ENCODE results near the gene U2AF1L4. TPM values are rescaled to one million over a fixed set of nuclear protein-coding genes. Genes with fewer than 3 reads are reported as not detected.

Gene U2AF1L4
- polyA plus RNA-seq, 3 donors, result 12.8 to 19.3 (median 19.0) TPM

DNA sequence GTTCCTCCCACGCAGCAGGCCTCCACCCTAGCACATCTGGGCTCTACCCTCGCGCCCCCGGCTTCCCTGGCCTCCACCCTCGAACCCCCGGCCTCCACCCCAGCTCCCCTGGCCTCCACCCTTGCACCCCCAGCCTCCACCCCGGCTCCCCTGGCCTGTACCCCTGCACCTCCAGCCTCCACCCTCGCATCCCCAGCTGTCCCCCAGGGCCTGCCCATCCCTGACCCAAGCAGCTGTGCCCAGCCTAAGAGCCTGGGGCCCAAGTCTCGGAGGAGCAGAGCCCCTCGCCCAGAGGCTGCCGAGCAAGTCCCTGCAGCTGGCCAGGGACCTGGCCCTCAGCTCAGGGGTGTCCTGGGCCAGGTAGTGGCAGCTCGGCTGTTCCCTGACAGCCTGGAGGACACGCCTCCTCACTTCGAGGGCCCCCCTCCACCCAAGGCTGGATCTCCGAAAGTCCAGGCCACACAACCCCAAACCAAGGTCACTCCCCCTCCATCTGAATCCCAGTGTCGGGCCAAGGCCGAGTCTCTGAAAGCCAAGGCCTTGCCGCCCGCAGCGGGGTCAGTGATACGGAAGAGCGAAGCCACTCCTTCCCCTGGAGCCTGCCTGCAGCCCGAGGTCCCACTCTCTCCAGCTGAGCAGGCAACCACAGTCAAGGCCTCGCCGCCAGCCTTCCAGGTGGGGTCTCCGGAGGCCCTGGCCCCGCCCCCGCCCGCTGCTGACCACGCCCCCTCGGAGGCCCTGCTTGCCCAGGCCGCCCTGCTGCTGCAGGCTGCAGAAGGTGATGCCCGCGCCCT lies 22.3 kb upstream of the U2AF1L4 start:
- peak in 2 of 11 donors; percentile 52 to 67 for DNase-seq (ENCODE audit: extremely low read depth in 1 of 11, low read depth in 9 of 11, low spot score in 4 of 11)

DNA sequence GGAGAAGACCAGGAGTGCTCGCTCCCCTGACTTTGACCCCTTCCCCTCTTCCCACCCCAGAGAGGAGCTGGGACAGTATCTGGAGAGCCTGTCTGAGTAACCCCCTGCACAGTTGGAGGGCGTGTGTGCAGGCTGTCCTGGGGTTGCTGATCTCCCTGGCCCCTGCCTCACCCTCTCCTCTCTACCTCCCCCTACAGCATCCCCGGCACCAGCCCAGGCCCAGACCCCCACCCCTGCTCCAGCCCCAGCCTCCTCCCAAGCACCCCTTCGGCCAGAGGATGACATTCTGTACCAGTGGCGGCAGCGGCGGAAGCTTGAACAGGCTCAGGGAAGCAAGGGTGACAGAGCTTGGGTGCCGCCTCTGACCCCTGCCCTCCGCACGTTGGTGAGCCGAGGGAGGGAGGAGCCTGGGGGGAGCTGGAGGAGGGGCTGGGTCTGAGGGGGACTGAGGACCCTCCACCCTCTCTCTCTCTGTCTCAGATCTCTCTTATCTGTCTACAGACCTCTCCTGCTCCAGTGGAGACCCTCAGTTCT lies 21.4 kb upstream of the U2AF1L4 start:
- DNase-seq (ENCODE audit: extremely low read depth in 1 of 11, low read depth in 9 of 11, low spot score in 4 of 11), result no peak

DNA sequence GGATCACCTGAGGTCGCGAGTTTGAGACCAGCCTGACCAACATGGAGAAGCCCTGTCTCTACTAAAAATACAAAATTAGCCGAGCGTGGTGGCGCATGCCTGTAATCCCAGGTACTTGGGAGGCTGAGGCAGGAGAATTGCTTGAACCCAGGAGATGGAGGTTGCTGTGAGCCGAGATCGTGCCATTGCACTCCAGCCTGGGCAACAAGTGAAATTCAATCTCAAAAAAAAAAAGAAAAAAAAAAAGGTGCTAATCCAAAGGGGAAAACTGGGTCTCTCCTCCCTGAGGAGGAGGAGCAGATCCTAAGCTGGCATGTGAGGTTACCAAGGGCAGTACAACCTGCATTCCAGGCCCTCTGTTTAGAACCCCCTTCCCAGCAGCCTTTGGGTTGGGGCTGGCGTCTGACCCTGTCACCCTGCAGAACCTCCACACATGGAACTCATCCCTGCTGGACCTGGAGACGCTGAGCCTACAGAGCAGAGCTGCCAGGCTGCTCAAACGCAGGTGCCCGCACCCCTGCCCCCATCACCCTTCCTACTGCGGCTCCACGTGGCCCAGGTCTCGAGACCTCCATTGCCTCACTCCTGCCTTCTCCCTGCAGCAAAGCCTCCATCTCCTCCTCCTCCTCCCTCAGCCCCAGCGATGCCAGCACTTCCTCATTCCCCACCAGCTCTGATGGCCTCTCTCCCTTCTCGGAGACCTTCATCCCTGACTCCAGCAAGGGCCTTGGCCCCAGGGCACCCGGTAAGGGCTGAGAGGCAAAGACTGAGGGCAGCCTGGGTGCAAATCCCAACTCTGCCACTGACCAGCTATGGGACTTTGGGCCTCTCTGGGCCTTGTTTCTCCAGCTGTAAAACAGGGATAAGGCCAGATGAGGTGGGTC lies 19.5 kb upstream of the U2AF1L4 start:
- DNase-seq (ENCODE audit: extremely low read depth in 1 of 11, low read depth in 9 of 11, low spot score in 4 of 11), result no peak

DNA sequence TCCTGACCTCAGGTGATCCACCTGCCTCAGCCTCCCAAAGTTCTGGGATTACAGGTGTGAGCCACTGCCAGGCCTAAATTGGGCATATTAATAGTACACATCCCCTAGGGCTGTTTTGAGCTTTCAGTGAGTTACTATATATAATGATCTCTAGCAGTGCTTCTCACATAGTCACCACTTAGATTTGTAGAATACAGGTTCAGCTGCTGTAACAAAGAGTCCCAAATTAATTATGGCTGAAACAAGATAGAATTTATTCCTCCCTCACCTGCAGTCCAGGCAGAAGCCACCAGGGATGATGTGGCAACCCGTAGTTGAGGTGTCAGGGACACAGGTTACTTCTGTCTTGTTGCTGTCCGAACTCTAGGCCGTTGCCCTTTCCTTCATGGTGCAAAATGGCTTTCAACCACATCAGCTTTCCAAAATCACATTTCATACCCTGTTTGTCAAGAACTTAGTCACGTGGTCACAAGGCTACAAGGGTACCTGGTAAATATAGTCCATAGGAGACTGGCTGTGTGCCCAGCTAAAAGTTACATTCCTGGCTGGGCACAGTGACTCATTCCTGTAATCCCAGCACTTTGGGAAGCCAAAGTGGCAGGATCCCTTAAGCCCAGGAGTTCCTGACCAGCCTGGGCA lies 15.6 kb upstream of the U2AF1L4 start:
- DNase-seq (ENCODE audit: extremely low read depth in 1 of 11, low read depth in 9 of 11, low spot score in 4 of 11), result no peak

DNA sequence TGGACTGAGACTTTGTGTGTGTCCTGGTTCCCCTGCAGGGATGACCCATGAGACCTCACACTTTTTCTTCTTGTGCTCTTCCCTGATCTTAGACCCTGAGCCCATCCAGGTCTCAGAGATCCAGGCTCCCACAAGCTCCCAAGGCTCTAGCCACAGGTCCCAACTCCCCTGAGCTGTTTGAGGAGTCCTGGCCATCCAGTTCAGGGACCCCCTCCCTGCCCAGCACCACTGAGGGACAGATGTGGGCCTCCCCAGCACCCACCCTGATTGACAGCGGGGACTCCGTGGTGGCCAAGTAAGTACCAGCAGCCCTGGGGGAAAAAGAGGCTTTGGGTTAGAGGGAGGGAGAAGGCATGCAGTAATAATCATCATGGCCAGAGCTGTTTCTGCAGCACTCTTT lies 14.5 kb upstream of the U2AF1L4 start:
- no peak for DNase-seq (ENCODE audit: extremely low read depth in 1 of 11, low read depth in 9 of 11, low spot score in 4 of 11)

DNA sequence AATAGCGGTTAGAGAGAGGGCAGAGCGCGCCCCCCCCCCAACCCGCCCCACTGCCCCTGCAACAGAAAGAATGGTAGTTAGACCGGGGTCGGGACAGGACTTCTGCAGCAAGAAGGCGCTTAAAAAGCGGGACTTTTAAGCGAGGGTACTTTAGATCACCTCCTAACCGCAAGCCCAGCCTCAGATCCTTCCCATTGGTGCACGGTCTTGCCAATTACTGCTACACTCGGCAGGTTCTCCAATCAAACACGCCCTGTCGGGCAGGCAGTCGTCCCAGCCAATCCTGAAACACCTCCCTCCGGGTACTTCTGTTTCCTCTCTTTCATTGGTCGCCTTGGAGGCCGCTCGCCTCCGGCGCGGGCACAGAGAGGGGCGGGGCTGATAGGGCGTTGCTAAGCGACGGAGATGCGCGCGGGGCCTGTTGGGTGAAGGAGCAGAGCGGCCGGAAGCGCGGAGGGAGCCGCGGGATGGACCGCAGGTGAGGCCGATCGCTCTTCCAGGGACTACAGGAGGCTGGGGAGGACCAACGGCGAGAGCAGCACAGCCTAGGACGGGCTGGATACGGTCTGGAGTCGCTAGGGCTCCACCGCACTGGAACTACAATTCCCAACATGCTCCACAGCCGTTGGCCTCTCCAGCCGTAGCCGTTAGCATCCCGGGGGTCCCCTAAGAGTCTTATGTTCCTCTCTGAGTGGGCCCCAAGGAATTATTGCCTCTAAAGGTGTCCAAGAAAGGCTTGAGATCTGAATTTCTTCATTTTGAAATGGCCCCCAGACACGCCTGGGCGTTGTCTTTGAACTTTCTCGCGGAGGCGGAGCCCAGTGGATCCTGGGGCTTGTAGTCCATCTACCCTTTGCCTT lies 12.8 kb upstream of the U2AF1L4 start, which contains the start of gene PROSER3:
PROSER3 (plus strand) TSS at position 428 of the 860 bp plus-strand sequence; CDS start at position 468, 40 bp downstream.
- peak; percentile 95 to 99 (median 98) for DNase-seq (ENCODE audit: extremely low read depth in 1 of 11, low read depth in 9 of 11, low spot score in 4 of 11)

DNA sequence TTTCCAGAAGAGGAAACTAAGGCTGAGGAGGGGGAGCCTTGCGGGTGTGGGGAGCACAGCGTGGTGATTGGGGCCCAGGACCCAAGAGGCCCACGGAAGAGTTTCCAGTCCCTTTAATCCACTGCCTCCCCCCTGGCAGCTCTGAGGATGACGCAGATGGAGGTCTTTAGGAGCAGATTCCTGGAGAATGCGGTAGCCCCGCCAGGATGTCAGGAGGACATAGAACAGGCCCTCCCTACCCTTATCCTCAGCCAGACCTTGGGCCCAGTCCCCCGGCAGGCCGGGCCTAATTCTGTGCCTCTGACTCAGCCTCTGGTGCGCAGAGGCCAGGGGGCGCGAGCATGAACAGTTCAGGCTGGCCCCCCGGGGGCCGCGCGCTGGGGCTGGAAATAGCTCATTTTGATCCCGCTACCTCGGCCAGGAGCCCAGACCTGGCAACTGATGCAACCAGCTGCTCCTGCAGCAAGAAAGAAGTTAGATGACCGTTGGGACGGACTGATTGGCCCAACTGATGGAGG lies 12.1 kb upstream of the U2AF1L4 start:
- peak in 1 of 11 donors; percentile 48 for DNase-seq (ENCODE audit: extremely low read depth in 1 of 11, low read depth in 9 of 11, low spot score in 4 of 11)

DNA sequence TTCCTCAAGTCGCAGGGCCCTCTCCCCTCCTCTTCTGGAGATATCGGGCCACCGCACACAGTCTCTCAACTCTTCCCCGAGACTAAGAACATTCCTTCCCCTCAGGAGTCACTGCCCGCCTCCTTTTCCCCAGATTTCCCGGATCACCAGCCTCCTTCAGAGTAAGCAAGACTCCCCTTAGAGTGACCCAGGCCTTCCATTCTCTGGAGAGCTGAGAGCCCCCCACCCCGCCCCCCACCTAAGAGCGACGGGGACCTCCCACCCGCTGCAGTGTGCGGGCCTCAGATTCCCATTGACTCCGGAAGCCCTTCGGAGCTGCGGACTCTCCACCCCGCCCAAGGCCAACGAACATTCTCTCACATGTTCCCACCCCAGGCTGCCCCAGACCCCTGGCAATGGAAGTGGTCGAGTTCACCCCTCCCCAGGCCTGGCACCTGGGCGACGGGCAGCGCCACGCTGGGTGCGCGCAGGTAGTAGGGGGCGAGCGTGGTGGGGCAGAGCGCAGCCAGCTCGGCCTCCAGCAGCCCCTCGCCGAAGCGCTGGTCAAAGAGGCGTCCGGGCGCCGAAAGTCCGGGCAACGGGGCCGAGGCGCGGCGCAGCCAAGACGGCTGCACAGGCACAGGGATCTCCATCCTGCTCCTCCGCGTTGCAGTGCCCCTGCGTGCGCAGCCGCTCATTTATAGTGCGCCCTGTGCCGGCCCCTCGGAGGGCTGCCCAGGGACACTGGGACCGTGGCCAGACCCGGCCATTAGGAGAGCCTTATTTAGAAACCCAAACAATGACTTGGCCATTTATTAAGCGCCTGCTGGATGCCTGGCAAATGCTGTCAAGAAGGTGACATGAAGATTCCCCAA lies 11.4 kb upstream of the U2AF1L4 start, which contains the start of gene HSPB6:
HSPB6 (minus strand) TSS at position 653 of the 854 bp plus-strand sequence; CDS start at position 632, 21 bp downstream.
- DNase-seq (ENCODE audit: extremely low read depth in 1 of 11, low read depth in 9 of 11, low spot score in 4 of 11), result peak in 1 of 11 donors; percentile 39

DNA sequence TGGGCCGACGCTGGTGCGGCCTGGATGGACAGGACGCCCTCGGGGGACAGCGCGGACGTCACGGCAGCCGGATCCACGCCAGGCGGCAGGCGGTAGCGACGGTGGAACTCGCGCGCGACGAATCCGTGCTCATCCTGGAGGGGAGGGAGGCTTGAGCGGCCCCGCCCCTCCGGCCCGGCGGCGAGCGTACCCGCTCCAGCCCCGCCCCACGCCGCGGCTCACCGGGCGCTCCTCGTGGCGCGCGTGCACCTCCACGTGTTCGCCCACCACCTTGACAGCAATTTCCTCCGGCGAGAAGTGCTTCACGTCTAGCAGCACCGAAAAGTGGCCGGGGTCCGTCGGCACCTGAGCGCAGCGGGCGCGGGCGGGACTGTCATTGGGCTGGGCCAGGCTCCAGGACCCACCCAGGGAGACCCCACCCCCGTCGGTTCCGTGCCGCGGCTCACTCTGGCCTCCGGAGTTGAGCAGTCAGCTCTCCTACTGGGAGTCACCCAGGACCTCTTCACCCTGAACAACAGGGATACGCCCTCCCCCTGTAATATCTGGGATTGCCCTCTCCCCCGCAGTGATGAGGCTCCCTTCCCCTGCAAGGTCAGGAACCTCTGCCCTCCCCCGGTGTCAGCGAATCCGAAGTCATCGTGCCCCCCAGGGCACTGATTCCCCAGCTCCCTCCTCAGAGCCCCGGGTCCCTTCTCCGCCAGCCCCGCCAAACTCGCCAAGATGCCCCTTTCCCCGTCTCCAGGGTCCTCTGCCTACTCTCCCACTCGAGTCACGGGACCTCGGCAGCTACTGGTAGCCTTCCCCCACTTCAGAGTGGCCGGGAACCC lies 10.5 kb upstream of the U2AF1L4 start:
- no peak for DNase-seq (ENCODE audit: extremely low read depth in 1 of 11, low read depth in 9 of 11, low spot score in 4 of 11)

DNA sequence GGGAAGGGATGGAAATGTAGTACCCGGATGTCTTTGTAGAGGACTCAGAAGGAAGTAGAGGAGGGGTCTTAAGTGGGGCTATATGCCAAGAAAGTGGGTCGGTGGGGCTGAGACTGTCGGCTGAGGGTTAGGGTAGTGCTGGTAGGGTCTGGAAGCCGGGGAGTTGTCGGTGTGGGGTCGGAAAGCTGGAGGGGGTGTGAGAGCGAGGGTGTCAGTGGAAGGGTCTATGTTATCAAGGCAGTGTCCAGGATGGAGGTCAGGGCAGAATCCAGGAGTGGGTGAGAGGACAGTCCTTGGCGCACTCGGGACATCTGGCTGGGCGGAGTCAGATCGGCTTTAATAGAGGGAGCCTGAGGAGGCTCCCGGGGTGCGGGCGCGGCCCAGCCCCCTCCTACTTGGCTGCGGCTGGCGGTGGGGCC lies 9.9 kb upstream of the U2AF1L4 start:
- no peak for DNase-seq (ENCODE audit: extremely low read depth in 1 of 11, low read depth in 9 of 11, low spot score in 4 of 11)

DNA sequence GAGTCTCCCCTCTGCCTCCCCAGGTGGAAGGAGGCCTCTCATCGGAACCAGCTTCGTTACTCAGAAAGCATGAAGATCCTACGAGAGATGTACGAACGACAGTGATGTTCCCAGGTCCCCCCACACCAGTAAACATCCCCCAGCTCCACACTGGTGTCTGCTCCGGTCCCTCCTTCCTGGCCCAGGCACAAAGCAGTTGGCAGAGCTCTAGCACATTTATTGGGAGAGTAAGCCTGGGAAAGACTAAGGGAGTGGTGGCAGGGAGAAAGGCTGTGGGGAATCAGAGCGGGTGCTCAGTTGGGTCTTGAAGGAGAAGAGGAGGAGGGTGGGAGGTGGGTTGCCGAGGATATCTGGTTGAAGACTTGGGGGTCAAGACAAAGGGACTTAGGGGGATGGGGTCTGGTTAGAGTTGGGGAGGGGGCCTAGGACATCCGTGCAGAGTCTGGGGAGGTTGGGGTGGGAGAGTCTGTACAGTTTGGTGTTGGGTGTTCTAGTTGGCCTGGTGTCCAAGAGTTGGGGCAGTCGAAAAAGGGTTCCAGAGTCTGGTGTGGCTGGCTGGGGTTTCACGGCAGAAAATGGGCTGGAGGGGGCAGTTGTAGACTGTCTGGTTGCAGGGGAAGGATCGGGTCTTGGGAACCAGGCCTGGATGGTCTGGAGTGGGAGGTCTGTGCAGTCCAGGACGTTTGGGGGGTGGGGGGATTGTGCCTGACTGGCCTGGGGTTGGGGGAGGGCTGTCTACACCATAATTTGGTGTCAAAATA lies 9.3 kb upstream of the U2AF1L4 start:
- DNase-seq (ENCODE audit: extremely low read depth in 1 of 11, low read depth in 9 of 11, low spot score in 4 of 11), result no peak

DNA sequence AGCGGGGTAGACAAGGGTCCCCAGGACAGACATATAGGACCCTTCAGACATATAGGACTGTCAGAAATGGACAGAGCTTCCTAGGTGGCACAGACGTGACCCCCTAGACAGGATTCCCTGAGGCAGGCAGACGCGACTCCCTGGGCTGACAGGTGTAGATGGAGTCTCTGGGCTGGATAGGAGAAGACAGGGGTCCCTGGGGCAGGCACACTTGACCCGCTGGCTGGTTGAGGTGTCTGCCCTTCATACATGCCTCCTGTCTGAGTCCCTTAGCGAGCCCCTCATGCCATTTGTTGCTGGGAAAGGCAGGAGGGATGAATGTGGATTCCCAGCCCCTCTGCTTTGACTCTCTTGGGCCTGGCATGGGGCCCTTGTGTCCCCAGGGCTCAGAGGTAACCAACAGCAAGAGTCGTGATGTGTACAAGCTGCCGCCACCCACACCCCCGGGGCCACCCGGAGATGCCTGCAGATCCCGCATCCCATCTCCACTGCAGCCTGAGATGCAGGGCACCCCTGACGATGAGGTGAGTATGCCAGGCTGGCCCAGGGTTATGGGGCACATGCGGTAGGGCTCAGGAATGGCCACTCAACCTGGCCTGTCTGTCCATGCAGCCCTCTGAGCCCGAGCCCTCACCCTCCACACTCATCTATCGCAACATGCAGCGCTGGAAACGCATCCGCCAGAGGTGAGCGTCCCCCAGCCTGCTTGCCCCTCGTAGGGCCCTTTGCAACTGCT lies 8.6 kb upstream of the U2AF1L4 start:
- DNase-seq (ENCODE audit: extremely low read depth in 1 of 11, low read depth in 9 of 11, low spot score in 4 of 11), result no peak

DNA sequence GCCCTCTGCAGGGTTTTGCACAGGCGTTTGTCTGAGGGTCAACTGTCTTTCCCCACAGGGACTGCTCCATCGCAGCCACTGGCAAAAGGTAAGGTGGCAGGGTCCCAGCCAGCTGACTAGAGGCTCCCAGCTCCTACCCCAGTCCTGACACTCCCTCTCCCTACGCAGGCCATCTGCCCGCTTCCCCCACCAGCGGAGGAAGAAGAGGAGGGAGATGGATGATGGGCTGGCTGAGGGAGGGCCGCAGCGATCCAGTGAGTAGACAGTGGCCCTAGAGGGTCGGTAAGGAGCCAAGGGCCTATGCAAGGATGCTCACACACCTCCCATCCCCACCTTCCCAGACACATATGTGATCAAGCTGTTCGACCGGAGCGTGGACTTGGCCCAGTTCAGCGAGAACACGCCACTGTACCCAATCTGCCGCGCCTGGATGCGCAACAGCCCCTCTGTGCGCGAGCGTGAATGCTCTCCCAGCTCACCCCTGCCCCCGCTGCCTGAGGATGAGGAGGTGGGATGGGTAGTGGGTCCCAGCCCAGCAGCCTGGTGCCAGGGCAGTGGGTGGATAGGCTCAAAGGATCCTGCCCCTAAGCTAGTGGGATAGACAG lies 7.6 kb upstream of the U2AF1L4 start:
- DNase-seq (ENCODE audit: extremely low read depth in 1 of 11, low read depth in 9 of 11, low spot score in 4 of 11), result no peak
